ENCODE results near the gene MEX3A. TPM values are rescaled to one million over a fixed set of nuclear protein-coding genes. Genes with fewer than 3 reads are reported as not detected.

MEX3A gene
- total and polyA plus RNA-seq, 10 donors, result 0.11 to 0.76 (median 0.30) TPM

- DNase-seq, result no peak
- intact Hi-C loops (cut with DNase I; ENCODE audit: low total_unique reads), result no loop called here
- peaks cover 53 to 76% (median 68%) of the 10 kb centered on the region in 6 donors for H3K4me1 ChIP-seq
- WGBS, 5 donors, result 48 to 83% (median 61%) methylated on average over 8 of the region's 8 CpGs
- peaks cover 0 to 36% (median 20%) of the 10 kb centered on the region in 6 donors for H3K36me3 ChIP-seq
- peak in 2 of 3 donors; percentile 21 to 38 for TF ChIP-seq POLR2AphosphoS5 (IDR thresholded peaks at IDR 0.05)
- TF ChIP-seq CTCF (IDR thresholded peaks at IDR 0.05 in 8 of 11, conservative IDR thresholded peaks at IDR 0.05 in 3 of 11), result no peak
- no peak for TF ChIP-seq POLR2A (IDR thresholded peaks at IDR 0.05)
- peaks cover 0 to 18% (median 0%) of the 10 kb centered on the region in 7 donors for H3K27me3 ChIP-seq (replicated peaks in 1 of 7)
- H3K4me3 ChIP-seq, result no peak overlapping the region
- H3K27ac ChIP-seq, result peak overlapping the region; percentile 71 to 92 (median 82)
- H3K9me3 ChIP-seq, result no peaks in the 10 kb centered on the region
Measured at GRCh38 chr1:156128654-156129597, 46.7 kb upstream of the MEX3A start.

- WGBS, 5 donors, result 56 to 88% (median 69%) methylated on average over 2 of the region's 2 CpGs
- intact Hi-C loops (cut with DNase I; ENCODE audit: low total_unique reads), result no loop called here
- no peak for DNase-seq
- Histone ChIP-seq H3K9me3 (no peaks in the 10 kb centered on the region), H3K4me3 (no peak overlapping the region), H3K4me1 (peaks cover 58 to 83% (median 74%) of the 10 kb centered on the region in 6 donors), H3K27ac (peak overlapping the region; percentile 71 to 92 (median 82)), H3K36me3 (peaks cover 0 to 30% (median 13%) of the 10 kb centered on the region in 6 donors), H3K27me3 (replicated peaks in 1 of 7) (peaks cover 0 to 23% (median 0%) of the 10 kb centered on the region in 7 donors)
- TF ChIP-seq POLR2AphosphoS5 (IDR thresholded peaks at IDR 0.05) (no peak), CTCF (IDR thresholded peaks at IDR 0.05 in 8 of 11, conservative IDR thresholded peaks at IDR 0.05 in 3 of 11) (no peak), POLR2A (IDR thresholded peaks at IDR 0.05) (no peak)
Measured at GRCh38 chr1:156128308-156128653, 46.0 kb upstream of the MEX3A start.

GRCh38 chr1:156126630-156127534 is 44.6 kb upstream of the MEX3A start:
- Histone ChIP-seq H3K4me3 (peak overlapping the region in 2 of 8 donors; percentile 3 to 16), H3K27ac (peak overlapping the region; percentile 46 to 92 (median 82)), H3K27me3 (replicated peaks in 1 of 7) (peaks cover 0 to 33% (median 0%) of the 10 kb centered on the region in 7 donors), H3K36me3 (peaks cover 0 to 16% (median 7%) of the 10 kb centered on the region in 6 donors), H3K9me3 (no peaks in the 10 kb centered on the region), H3K4me1 (peaks cover 62 to 97% (median 86%) of the 10 kb centered on the region in 6 donors)
- 27 to 31% (median 30%) methylated on average over 12 to 15 of the region's 15 CpGs for WGBS, 5 donors
- intact Hi-C loops (cut with DNase I; ENCODE audit: low total_unique reads), result no loop called here
- DNase-seq, result no peak
- peak in 1 of 3 donors; percentile 61 for TF ChIP-seq POLR2AphosphoS5 (IDR thresholded peaks at IDR 0.05)
- no peak for TF ChIP-seq CTCF (IDR thresholded peaks at IDR 0.05 in 8 of 11, conservative IDR thresholded peaks at IDR 0.05 in 3 of 11)
- TF ChIP-seq POLR2A (IDR thresholded peaks at IDR 0.05), result no peak
